ENCODE results near the gene KREMEN1.

- TF ChIP-seq CTCF (IDR thresholded peaks at IDR 0.05) (no peak), POLR2AphosphoS5 (IDR thresholded peaks at IDR 0.05; ENCODE audit: low read depth, low read length) (no peak)
These were observed 123.3 kb downstream of the KREMEN1 start for GRCh38 chr22:29195964-29196666.
